ENCODE results near the gene KRT7.

The KRT7 gene

DNA sequence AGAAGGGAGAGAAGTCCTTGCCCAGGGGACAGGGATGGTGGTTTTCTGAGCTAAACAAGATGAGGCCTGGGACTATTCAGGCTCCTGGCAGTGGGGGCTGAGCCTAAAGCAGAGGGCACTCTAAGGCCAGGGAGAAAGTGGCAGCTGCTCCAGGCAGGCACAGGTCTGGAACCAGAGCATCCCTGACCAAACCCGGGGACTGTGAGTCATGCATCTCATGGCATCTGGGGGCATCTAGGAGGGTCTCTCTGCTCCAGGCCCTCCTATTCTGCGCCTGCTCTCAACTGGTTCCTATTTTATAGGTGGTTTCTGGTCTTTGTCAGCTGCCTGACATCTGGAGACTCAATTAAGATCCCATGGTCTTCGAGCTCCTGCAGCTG is 11.6 kb downstream of the KRT7 start:
- Histone ChIP-seq H3K9me3 (ENCODE audit: low read length) (no peaks in the 10 kb centered on the region), H3K36me3 (ENCODE audit: insufficient read depth, low read length) (no peaks in the 10 kb centered on the region), H3K4me3 (ENCODE audit: low read depth in 1 of 2, low read length in 2 of 2) (no peak overlapping the region), H3K27me3 (ENCODE audit: control insufficient read depth in 1 of 2, insufficient read depth in 2 of 2, low read length in 2 of 2) (peaks cover 0 to 7% of the 10 kb centered on the region in 2 donors), H3K27ac (ENCODE audit: low read depth, low read length) (peak overlapping the region; percentile 35), H3K9ac (ENCODE audit: low read length) (no peak overlapping the region), H3K4me1 (ENCODE audit: insufficient read depth, low read length) (peaks cover 45% of the 10 kb centered on the region)

GRCh38 chr12:52245259-52245961 is 12.4 kb downstream of the KRT7 start:
- peaks cover 0 to 7% of the 10 kb centered on the region in 2 donors for H3K27me3 ChIP-seq (ENCODE audit: control insufficient read depth in 1 of 2, insufficient read depth in 2 of 2, low read length in 2 of 2)
- no peak overlapping the region for H3K27ac ChIP-seq (ENCODE audit: low read depth, low read length)
- H3K9ac ChIP-seq (ENCODE audit: low read length) = no peak overlapping the region
- no peaks in the 10 kb centered on the region for H3K36me3 ChIP-seq (ENCODE audit: insufficient read depth, low read length)
- H3K4me1 ChIP-seq (ENCODE audit: insufficient read depth, low read length) = peaks cover 45% of the 10 kb centered on the region
- H3K4me3 ChIP-seq (ENCODE audit: low read depth in 1 of 2, low read length in 2 of 2) = no peak overlapping the region
- H3K9me3 ChIP-seq (ENCODE audit: low read length) = no peaks in the 10 kb centered on the region

DNA sequence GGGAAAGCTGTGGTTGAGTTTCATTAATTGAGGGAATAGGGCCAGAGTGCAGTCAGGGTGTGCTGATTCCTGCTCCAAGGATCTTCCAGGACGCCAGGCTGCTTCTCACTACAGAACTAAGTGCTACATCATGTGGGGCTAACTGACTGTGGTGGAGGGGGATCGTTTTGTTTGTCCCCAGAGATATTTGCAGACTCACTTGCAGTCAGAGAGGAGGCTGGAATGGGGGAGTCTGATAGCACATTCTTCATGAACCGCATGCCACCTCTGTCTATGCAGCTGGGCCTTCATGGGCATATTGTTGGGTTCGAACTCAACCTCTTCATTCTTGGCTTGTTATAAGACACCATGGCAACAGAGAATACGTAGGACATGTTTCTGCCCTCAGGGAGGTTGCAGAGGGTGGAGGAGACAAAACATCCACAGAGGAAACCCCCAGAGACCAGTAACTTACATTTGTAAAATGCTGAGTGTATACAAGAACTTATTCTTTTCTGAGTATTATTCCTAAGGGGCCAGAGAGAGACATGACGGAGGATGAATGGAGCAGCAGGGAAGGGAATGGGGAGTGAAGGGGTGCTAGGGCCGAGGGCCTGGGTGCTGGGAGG is 13.0 kb downstream of the KRT7 start:
- Histone ChIP-seq H3K9me3 (ENCODE audit: low read length) (no peaks in the 10 kb centered on the region), H3K9ac (ENCODE audit: low read length) (no peak overlapping the region), H3K27ac (ENCODE audit: low read depth, low read length) (no peak overlapping the region), H3K4me3 (ENCODE audit: low read depth in 1 of 2, low read length in 2 of 2) (no peak overlapping the region), H3K36me3 (ENCODE audit: insufficient read depth, low read length) (no peaks in the 10 kb centered on the region), H3K27me3 (ENCODE audit: control insufficient read depth in 1 of 2, insufficient read depth in 2 of 2, low read length in 2 of 2) (peaks cover 0 to 7% of the 10 kb centered on the region in 2 donors), H3K4me1 (ENCODE audit: insufficient read depth, low read length) (peaks cover 45% of the 10 kb centered on the region)

GRCh38 chr12:52246720-52247621 is 13.9 kb downstream of the KRT7 start:
- Histone ChIP-seq H3K4me3 (ENCODE audit: low read depth in 1 of 2, low read length in 2 of 2) (no peak overlapping the region), H3K27ac (ENCODE audit: low read depth, low read length) (no peak overlapping the region), H3K4me1 (ENCODE audit: insufficient read depth, low read length) (peaks cover 45% of the 10 kb centered on the region), H3K36me3 (ENCODE audit: insufficient read depth, low read length) (no peaks in the 10 kb centered on the region), H3K9me3 (ENCODE audit: low read length) (no peaks in the 10 kb centered on the region), H3K27me3 (ENCODE audit: control insufficient read depth in 1 of 2, insufficient read depth in 2 of 2, low read length in 2 of 2) (peaks cover 0 to 7% of the 10 kb centered on the region in 2 donors), H3K9ac (ENCODE audit: low read length) (no peak overlapping the region)

GRCh38 chr12:52247622-52248540 is 14.8 kb downstream of the KRT7 start:
- Histone ChIP-seq H3K4me1 (ENCODE audit: insufficient read depth, low read length) (peaks cover 45% of the 10 kb centered on the region), H3K9ac (ENCODE audit: low read length) (no peak overlapping the region), H3K36me3 (ENCODE audit: insufficient read depth, low read length) (no peaks in the 10 kb centered on the region), H3K9me3 (ENCODE audit: low read length) (no peaks in the 10 kb centered on the region), H3K4me3 (ENCODE audit: low read depth in 1 of 2, low read length in 2 of 2) (no peak overlapping the region), H3K27ac (ENCODE audit: low read depth, low read length) (no peak overlapping the region), H3K27me3 (ENCODE audit: control insufficient read depth in 1 of 2, insufficient read depth in 2 of 2, low read length in 2 of 2) (peaks cover 0 to 7% of the 10 kb centered on the region in 2 donors)

DNA sequence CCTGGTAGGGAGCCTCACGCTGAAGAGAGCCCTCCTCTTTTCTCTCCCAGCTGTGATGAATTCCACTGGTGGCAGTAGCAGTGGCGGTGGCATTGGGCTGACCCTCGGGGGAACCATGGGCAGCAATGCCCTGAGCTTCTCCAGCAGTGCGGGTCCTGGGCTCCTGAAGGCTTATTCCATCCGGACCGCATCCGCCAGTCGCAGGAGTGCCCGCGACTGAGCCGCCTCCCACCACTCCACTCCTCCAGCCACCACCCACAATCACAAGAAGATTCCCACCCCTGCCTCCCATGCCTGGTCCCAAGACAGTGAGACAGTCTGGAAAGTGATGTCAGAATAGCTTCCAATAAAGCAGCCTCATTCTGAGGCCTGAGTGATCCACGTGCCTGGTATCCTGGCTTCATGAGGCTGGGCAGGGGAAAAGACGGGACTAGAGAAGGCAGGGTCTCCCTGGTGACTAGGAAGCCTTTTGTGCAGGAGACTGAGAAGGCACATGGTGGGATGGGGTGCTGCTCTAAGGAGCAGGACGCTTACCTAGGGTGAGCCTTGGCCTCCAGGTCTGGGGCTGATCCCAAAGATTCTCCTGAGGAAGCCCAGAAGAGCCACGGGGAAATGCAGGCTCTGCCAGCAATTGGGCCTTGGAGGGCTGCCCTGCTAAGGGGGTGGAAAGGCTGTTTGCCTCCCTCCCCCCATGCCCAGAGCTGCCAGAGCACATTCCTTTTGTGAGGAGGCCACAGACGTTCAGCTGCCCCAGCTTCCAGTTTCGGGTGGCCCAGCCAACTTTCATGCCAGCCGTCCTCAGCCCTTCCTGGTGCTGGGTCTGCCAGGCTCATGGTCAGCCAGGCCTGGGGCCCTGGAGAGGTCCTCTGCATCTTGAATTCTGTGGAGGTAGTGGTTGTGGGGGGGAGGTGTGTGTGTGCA is 15.8 kb downstream of the KRT7 start:
- no peak overlapping the region for H3K4me3 ChIP-seq (ENCODE audit: low read depth in 1 of 2, low read length in 2 of 2)
- peak overlapping the region; percentile 67 for H3K27ac ChIP-seq (ENCODE audit: low read depth, low read length)
- peaks cover 0 to 7% of the 10 kb centered on the region in 2 donors for H3K27me3 ChIP-seq (ENCODE audit: control insufficient read depth in 1 of 2, insufficient read depth in 2 of 2, low read length in 2 of 2)
- no peak overlapping the region for H3K9ac ChIP-seq (ENCODE audit: low read length)
- peaks cover 38% of the 10 kb centered on the region for H3K4me1 ChIP-seq (ENCODE audit: insufficient read depth, low read length)
- no peaks in the 10 kb centered on the region for H3K36me3 ChIP-seq (ENCODE audit: insufficient read depth, low read length)
- no peaks in the 10 kb centered on the region for H3K9me3 ChIP-seq (ENCODE audit: low read length)

DNA sequence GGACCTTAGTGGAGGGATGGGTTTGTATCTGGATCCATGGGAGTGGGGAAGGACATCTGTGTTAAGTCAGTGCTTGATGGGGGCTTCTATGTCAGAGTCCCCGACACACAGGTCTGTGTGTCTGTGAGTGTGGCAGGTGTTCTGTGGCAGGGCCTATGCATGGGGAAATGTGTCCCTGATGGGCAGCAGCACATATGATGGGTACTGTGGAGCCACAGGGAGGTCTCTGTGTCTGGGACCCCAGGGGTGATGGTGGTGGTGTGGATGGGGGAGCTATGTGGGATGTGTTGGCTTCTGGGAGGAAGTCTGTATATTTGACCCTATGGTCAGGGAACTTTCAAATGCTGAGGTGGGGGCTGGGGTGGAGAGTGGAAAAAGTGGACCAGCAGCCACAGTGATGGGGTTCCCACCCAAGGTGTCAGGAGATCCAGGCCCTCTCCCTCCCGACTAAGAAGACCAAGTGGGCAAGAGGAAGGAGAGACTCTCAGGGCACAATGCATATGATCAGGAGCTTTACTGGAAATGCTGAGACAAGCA is 16.5 kb downstream of the KRT7 start:
- H3K27ac ChIP-seq (ENCODE audit: low read depth, low read length) = peak overlapping the region; percentile 67
- H3K4me1 ChIP-seq (ENCODE audit: insufficient read depth, low read length) = peaks cover 30% of the 10 kb centered on the region
- peaks cover 0 to 7% of the 10 kb centered on the region in 2 donors for H3K27me3 ChIP-seq (ENCODE audit: control insufficient read depth in 1 of 2, insufficient read depth in 2 of 2, low read length in 2 of 2)
- no peak overlapping the region for H3K4me3 ChIP-seq (ENCODE audit: low read depth in 1 of 2, low read length in 2 of 2)
- no peaks in the 10 kb centered on the region for H3K36me3 ChIP-seq (ENCODE audit: insufficient read depth, low read length)
- H3K9me3 ChIP-seq (ENCODE audit: low read length) = no peaks in the 10 kb centered on the region
- H3K9ac ChIP-seq (ENCODE audit: low read length) = no peak overlapping the region

DNA sequence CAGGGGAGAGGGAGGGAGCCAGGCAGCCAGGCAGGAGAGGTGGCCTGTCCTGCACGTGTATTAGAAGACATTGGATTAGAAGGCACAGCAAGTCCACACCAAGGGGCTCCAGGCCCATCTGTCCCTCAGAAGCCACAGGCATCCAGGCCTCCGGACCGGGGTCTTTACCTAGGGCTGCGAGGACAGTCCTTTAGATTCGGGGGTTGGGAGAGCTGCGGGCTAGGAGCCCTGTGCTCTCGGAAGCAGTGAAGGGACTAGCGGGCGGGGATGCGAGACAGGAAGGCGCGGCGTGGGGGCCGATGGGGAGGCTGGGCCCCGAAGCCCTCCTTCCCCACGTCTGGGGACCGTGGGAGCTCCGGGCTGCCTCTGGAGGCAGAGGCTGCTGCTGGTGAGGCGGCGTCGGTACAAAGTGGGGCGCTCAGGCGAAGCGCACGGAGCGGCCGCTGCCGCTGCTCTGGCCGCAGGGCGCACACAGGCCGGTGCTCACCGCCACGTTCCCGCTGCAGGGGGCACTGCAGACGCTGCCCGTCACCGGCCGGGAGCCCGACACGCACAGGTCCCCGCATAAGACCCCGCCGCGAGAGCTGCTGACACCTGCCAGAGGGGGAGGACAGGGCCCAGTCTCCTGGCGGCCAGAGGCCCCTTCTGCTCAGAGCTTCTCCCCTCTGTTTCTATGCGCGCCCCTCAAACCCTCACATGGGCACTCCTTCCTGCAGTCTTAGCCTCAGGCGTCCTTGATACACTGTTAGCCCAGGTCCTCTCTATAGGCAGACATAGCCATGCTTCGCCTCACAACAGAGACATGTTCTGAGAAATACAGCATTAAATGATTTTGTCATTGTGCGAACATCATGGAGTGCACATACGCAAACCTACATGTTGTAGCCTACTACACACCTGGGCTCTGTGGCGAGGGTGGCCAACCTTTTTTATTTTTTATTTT is 17.3 kb downstream of the KRT7 start:
- Histone ChIP-seq H3K36me3 (ENCODE audit: insufficient read depth, low read length) (no peaks in the 10 kb centered on the region), H3K9me3 (ENCODE audit: low read length) (no peaks in the 10 kb centered on the region), H3K27ac (ENCODE audit: low read depth, low read length) (no peak overlapping the region), H3K27me3 (ENCODE audit: control insufficient read depth in 1 of 2, insufficient read depth in 2 of 2, low read length in 2 of 2) (peaks cover 0 to 11% of the 10 kb centered on the region in 2 donors), H3K4me3 (ENCODE audit: low read depth in 1 of 2, low read length in 2 of 2) (no peak overlapping the region), H3K4me1 (ENCODE audit: insufficient read depth, low read length) (peaks cover 23% of the 10 kb centered on the region), H3K9ac (ENCODE audit: low read length) (no peak overlapping the region)

- H3K27me3 ChIP-seq (ENCODE audit: control insufficient read depth in 1 of 2, insufficient read depth in 2 of 2, low read length in 2 of 2) = peaks cover 0 to 11% of the 10 kb centered on the region in 2 donors
- H3K27ac ChIP-seq (ENCODE audit: low read depth, low read length) = no peak overlapping the region
- H3K4me3 ChIP-seq (ENCODE audit: low read depth in 1 of 2, low read length in 2 of 2) = no peak overlapping the region
- H3K9me3 ChIP-seq (ENCODE audit: low read length) = no peaks in the 10 kb centered on the region
- H3K4me1 ChIP-seq (ENCODE audit: insufficient read depth, low read length) = peaks cover 23% of the 10 kb centered on the region
- H3K36me3 ChIP-seq (ENCODE audit: insufficient read depth, low read length) = no peaks in the 10 kb centered on the region
- H3K9ac ChIP-seq (ENCODE audit: low read length) = no peak overlapping the region
Observed at GRCh38 chr12:52251367-52252051, 18.5 kb downstream of the KRT7 start.

All from muscle layer of colon (tissue), 2 donors.